NB4 (cell line): ENCODE measurements around the gene GPR142.

ENCODE experiments used
- DNase-seq: peaks from one replicate; pipeline ENCODE4 v3.0.0; 2010; ENCODE audit warnings: low read depth
- H3K4me3 ChIP-seq: one replicate; pipeline ENCODE4 v1.5.1; 2011; ENCODE audit warnings: mild to moderate bottlenecking, low read depth, low read length, moderate library complexity
- MAX ChIP-seq: IDR thresholded peaks from 2 replicates; pipeline ENCODE4 v1.6.1; 2011; ENCODE audit warnings: low read depth, low read length
- MYC ChIP-seq: IDR thresholded peaks from 2 replicates; pipeline ENCODE4 v1.6.1; 2011; ENCODE audit warnings: low read depth, low read length
- POLR2A ChIP-seq: IDR thresholded peaks from 2 replicates; pipeline ENCODE4 v1.6.1; 2011; ENCODE audit warnings: mild to moderate bottlenecking; ENCODE audit not compliant: insufficient read length; ENCODE audit errors: extremely low read depth
- TF ChIP-seq, protein P1 (sequence below): IDR thresholded peaks from one replicate; pipeline ENCODE4 v1.5.1; 2012; ENCODE audit warnings: low read depth, low read length

GPR142 gene

DNA sequence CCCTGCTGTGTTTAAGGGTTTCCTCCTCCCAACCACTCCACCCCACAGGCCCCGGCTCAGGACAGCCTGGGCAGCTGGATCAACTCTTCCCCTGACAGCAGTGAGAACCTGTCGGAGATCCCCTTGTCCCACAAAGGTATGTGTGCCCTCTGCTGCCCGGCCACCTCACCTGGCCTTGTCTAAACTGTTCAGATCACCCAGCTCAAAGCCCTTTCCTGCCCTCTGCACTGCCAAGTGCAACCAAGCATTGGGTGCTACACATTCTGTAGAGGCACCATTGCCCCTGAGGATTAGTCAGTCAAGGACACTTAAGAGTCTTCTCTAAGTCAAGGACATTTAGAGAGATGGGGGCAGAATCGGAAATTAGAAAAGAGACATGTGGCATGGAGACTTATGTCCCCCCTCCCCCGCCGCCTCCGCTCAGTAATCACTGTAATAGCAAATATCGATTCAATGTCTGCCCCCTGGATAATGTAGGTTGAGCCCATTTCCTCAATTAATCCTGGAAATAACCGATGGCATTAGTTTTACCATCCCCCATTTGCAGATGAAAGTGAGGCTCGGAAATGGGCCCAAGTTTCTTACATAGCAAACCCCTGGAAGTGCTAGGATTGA is 13.8 kb upstream of the GPR142 start:
- no peak overlapping the region for H3K4me3 ChIP-seq
- no peak for DNase-seq
- no peak for TF ChIP-seq MYC
- no peak for TF ChIP-seq MAX
- TF ChIP-seq, protein P1, sequence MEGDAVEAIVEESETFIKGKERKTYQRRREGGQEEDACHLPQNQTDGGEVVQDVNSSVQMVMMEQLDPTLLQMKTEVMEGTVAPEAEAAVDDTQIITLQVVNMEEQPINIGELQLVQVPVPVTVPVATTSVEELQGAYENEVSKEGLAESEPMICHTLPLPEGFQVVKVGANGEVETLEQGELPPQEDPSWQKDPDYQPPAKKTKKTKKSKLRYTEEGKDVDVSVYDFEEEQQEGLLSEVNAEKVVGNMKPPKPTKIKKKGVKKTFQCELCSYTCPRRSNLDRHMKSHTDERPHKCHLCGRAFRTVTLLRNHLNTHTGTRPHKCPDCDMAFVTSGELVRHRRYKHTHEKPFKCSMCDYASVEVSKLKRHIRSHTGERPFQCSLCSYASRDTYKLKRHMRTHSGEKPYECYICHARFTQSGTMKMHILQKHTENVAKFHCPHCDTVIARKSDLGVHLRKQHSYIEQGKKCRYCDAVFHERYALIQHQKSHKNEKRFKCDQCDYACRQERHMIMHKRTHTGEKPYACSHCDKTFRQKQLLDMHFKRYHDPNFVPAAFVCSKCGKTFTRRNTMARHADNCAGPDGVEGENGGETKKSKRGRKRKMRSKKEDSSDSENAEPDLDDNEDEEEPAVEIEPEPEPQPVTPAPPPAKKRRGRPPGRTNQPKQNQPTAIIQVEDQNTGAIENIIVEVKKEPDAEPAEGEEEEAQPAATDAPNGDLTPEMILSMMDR = no peak
- TF ChIP-seq POLR2A = no peak

DNA sequence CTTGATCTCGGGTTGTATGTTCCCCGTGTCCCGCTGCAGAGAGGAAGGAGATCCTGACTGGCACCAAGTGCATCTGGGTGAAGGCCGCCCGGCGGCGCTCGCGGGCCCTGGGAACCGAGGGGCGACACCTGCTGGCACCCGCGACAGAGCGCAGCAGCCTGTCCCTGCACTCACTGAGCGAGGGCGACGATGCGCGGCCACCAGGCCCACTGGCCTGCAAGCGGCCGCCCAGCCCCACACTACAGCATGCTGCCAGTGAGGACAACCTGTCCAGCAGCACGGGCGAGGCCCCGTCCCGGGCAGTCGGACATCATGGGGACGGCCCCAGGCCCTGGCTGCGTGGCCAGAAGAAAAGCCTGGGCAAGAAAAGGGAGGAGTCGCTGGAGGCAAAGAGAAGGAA is 13.2 kb upstream of the GPR142 start:
- H3K4me3 ChIP-seq = no peak overlapping the region
- peak; percentile 78 for DNase-seq
- TF ChIP-seq MAX = 0 out of 2 replicates have a peak, but pooled peaks have one; percentile 16
- no peak for TF ChIP-seq MYC
- TF ChIP-seq, protein P1 = peak; percentile 98

DNA sequence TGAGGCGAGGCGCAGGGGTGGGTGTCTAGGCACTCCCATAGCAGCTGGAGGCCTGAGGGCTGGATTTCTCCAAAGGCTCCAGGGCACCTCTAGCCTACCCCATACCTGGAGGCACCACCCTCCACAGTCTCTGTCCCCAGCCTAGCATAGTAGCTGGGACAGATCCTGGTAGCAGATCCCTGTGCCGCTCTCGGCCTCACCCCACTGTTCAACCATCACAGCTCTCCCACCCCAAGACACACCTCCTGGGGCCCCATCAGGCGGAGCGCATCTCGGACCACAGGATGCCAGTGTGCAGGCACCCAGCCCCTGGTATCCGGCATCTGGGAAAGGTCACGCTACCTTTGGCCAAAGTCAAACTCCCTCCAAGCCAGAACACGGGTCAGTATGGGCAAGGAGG is 12.7 kb upstream of the GPR142 start:
- TF ChIP-seq POLR2A = no peak
- no peak for TF ChIP-seq MYC
- TF ChIP-seq MAX = no peak
- TF ChIP-seq, protein P1 = no peak

GRCh38 chr17:74355065-74355464 is 12.2 kb upstream of the GPR142 start:
- TF ChIP-seq MYC = no peak
- no peak for TF ChIP-seq MAX
- TF ChIP-seq POLR2A = no peak
- TF ChIP-seq, protein P1 = no peak
- no peak for DNase-seq
- no peak overlapping the region for H3K4me3 ChIP-seq

More for the DNA sequence above, 12.7 kb upstream of the GPR142 start:
- H3K4me3 ChIP-seq = no peak overlapping the region
- no peak for DNase-seq

DNA sequence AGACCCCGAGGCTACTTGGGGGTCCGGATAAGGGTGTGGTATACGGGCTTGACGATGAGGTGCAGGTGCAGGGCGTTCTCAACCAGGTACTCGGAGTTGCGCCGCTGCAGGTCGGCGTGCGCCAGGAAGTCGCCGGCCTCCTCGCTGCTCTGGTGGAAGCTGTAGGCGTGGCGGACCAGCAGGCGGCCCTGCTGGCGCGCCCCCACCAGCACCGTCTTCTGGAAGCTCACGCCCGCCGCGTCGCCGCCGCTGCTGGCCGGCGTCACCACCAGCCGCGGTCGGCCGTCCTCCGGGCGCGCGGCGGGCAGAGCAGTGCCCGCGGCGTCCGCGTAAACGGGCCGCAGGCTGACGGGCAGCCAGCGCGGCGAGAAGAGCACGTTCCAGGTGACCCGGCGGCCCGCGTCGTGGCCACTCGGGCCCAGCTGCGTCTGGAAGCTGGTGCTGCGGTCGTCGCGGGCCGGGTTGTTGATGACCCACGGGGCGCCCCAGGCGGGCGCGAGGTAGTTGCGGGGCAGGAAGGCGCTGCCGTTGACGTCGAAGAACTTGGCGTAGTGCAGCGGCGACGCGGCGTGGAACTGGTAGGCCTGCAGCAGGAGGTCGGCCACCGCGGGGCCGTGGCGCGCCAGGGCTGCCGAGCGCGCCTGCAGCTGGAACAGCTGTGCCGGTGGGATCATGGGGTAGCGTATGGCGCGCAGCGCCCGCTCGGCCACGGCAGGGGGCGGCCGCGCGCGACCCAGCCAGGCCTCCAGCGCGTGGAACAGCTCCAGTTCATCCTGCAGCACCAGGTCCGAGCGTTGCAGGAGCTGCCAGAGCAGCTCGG is 10.4 kb upstream of the GPR142 start:
- no peak for DNase-seq
- H3K4me3 ChIP-seq = no peak overlapping the region
- TF ChIP-seq MAX (no peak), POLR2A (no peak), MYC (no peak)
- TF ChIP-seq, protein P1 = no peak
